ENCODE results near the gene LFNG.

DNA sequence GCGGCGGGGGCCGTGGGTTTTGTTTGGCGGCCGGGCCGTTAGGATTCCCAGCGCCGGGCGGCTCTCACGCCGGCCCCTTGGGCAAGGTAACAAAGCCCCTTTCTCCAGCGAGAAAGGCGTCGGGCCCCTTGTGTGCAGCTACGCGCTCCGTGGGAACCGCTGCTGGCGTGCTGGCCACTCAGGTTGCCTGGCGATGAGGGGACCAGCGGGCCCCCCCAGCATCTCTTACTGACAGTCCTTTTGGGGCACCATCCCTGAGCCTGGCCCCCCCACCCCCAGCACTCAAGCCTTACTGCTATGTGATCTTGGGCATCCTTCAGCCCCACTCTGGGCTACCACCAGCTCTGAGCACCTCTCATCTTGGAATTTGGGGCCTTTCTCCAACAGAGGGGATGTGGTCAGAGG lies 1.8 kb downstream of the LFNG start:
- TF ChIP-seq POLR2A (IDR thresholded peaks at IDR 0.05) = no peak
- TF ChIP-seq, protein P1, sequence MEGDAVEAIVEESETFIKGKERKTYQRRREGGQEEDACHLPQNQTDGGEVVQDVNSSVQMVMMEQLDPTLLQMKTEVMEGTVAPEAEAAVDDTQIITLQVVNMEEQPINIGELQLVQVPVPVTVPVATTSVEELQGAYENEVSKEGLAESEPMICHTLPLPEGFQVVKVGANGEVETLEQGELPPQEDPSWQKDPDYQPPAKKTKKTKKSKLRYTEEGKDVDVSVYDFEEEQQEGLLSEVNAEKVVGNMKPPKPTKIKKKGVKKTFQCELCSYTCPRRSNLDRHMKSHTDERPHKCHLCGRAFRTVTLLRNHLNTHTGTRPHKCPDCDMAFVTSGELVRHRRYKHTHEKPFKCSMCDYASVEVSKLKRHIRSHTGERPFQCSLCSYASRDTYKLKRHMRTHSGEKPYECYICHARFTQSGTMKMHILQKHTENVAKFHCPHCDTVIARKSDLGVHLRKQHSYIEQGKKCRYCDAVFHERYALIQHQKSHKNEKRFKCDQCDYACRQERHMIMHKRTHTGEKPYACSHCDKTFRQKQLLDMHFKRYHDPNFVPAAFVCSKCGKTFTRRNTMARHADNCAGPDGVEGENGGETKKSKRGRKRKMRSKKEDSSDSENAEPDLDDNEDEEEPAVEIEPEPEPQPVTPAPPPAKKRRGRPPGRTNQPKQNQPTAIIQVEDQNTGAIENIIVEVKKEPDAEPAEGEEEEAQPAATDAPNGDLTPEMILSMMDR (IDR thresholded peaks at IDR 0.05) = no peak
